HG03354 (cell line): ENCODE measurements around the gene NAT14.

Experiments
- ATAC-seq: cut with Tn5 transposase; IDR thresholded peaks from one replicate; pipeline ENCODE4 v1.9.1; 2021; ENCODE audit warnings: mild to moderate bottlenecking; ENCODE audit not compliant: unreplicated experiment, poor library complexity, severe bottlenecking

NAT14 gene

GRCh38 chr19:55467236-55468053 is 17.5 kb upstream of the NAT14 start:
- peak; percentile 63 for ATAC-seq

DNA sequence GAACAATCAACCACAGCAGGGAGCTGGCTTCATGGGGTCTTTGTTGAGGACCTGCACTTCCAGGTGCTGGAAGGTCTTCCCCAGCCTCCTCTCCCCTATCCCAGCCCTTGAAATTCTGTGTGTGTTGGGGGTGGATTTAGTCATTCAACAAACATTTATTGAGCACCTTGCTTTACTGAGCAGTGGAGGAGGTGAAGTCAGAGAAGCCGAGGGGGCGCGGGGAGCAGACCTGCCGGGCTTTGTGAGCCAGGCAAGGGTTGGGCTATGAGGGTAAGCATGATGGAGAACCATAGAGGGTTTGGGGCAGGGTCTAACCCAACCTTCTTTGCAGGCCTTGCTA is 17.0 kb upstream of the NAT14 start:
- no peak for ATAC-seq

- ATAC-seq: no peak
Observed at GRCh38 chr19:55471266-55471665, 13.7 kb upstream of the NAT14 start.

DNA sequence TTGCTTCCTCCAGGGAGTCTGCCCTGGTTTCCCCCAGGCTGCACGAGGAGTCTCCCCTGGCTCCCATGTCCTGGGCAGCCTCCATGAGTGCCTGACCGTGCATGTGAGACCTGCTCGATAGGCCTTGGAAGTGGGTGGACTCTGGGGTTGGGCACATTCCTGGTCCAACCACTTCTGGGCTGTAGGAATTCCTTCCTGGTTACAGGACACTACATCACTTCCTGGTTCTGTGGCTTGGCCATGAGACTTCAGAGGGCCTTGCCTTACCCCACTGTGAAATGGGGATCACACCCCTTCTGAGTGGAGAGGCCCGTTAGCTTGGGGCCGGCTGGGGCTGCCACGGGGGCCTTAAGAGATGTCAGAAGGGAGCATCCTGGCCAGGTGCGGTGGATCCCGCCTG is 12.5 kb upstream of the NAT14 start:
- ATAC-seq: no peak

GRCh38 chr19:55473225-55474012 is 11.6 kb upstream of the NAT14 start:
- ATAC-seq: no peak

- no peak for ATAC-seq
Observed at GRCh38 chr19:55474269-55475265, 10.4 kb upstream of the NAT14 start.

GRCh38 chr19:55476100-55476775 is 8.8 kb upstream of the NAT14 start, which contains the start of gene ZNF628:
TSS of gene ZNF628 (plus strand) at chr19:55476617. CDS start at chr19:55479911, 3,294 bp downstream.
- ATAC-seq: peak; percentile 92

- ATAC-seq: no peak
Observed at GRCh38 chr19:55477905-55478304, 7.1 kb upstream of the NAT14 start.

DNA sequence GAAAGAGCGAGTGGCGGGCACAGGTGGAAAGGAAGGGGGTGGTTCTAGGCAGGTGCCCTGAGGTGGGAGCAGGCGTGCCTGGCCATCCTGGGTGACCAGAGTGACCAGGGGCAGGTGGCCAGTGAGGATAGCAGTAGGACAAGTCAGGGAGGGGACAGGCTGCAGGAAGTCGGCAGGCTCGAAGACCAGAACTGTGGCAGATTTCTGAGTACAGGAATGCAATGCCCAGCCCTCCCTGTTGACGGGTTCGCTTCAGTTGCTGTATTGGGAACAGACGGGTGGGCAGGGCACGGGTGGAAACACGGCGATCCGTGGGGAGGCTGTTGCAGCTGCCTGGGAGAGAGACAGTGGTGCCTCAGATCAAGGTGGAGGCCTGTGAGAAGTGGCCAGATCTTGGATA is 6.6 kb upstream of the NAT14 start:
- ATAC-seq: no peak

GRCh38 chr19:55479045-55479444 is 5.9 kb upstream of the NAT14 start:
- ATAC-seq: no peak

DNA sequence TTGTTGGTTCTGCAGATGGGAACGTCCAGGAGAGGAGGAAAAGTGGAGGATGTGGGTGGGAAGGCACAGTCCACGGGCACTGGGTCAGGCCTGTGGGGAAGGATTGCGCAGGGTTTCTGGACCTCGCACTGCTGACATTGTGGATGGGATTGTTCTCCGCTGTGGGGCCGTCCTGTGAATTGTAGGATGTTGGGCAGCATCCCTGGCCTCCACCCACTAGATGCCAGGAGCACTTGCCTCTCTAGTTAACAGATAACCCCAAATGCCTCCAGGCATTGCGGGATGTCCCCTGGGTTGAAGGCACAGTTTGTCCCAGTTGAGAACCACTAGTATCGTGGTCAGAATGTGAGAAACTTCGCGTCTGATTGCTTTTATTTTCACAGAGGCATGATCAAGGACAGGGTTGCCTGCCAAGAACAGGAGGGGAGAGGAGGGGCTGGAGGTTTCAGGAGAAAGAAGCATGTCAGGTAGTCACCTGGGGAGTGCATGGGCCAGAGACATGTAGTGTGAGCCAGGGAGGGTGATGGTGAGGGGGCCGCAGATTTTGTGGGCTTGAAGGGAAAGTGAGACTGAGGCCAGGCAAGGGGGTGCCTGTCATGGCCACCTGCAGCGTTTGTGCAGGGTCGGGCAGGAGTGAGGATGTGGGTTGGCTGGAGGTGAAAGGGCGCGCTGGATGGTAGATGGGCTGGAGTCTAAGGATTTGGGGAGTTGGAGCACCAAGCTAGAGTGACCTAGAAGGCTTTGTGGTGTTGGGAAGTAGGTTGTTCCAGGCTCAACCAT is 5.3 kb upstream of the NAT14 start:
- ATAC-seq: no peak

DNA sequence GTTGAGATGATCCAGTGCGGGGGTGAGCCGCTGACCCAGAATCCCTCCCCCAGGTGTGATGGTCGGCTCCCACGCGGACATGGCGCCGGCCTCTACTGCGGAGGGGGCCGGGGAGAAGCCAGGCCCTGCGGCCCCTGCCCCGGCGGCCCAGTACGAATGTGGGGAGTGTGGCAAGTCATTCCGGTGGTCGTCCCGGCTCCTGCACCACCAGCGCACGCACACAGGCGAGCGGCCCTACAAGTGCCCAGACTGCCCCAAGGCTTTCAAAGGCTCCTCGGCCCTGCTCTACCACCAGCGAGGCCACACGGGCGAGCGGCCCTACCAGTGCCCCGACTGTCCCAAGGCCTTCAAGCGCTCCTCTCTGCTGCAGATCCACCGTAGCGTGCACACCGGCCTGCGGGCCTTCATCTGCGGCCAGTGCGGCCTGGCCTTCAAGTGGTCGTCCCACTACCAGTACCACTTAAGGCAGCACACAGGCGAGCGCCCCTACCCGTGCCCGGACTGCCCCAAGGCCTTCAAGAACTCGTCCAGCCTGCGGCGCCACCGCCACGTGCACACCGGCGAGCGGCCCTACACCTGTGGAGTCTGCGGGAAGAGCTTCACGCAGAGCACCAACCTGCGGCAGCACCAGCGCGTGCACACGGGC is 3.7 kb upstream of the NAT14 start:
- no peak for ATAC-seq

DNA sequence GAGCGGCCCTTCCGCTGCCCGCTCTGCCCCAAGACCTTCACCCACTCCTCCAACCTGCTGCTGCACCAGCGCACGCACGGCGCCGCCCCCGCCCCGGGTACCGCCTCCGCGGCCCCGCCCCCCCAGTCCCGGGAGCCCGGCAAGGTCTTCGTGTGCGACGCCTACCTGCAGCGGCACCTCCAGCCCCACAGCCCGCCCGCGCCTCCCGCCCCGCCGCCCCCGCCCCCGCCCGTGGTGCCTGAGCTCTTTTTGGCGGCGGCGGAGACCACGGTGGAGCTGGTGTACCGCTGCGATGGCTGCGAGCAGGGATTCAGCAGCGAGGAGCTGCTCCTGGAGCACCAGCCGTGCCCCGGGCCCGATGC is 3.2 kb upstream of the NAT14 start:
- ATAC-seq: no peak

DNA sequence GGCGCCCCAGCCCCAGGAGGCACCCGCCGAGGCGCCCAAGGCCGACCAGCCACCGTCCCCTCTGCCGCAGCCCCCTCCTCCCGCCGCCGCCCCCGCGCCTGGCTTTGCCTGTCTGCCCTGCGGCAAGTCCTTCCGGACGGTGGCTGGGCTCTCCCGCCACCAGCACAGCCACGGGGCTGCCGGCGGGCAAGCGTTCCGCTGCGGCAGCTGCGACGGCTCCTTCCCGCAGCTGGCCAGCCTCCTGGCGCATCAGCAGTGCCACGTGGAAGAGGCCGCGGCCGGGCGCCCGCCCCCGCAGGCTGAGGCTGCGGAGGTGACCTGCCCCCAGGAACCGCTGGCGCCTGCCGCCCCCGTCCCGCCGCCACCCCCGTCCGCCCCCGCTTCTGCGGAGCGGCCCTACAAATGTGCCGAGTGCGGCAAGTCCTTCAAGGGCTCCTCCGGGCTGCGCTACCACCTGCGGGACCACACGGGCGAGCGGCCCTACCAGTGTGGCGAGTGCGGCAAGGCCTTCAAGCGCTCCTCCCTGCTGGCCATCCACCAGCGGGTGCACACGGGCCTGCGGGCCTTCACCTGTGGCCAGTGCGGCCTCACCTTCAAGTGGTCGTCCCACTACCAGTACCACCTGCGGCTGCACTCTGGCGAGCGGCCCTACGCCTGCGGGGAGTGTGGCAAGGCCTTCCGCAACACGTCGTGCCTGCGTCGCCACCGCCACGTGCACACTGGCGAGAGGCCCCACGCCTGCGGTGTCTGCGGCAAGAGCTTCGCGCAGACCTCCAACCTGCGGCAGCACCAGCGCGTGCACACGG is 2.6 kb upstream of the NAT14 start:
- no peak for ATAC-seq

DNA sequence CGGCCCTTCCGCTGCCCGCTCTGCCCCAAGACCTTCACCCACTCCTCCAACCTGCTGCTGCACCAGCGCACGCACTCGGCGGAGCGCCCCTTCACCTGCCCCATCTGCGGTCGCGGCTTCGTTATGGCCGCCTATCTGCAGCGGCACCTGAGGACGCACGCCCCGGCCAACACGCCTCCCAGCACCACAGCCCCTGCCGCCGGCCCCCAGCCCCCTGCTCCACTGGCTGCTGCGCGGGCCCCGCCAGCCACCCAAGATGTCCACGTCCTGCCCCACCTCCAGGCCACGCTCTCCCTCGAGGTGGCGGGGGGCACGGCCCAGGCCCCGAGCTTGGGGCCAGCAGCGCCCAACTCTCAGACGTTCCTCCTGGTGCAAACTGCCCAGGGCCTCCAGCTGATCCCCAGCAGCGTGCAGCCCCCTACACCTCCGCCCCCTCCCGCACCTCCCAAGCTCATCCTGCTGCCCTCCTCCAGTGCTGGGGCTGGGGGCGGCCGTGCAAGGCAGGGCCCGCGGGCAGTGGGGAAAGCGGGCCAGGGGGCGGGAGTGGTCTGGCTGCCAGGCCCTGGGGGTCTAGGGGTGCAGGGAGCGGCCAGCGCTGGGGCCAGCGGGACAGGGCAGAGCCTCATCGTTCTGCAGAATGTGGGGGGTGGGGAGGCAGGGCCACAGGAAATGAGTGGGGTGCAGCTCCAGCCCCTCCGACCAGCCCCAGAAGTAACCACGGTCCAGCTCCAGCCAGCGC is 1.9 kb upstream of the NAT14 start:
- no peak for ATAC-seq

DNA sequence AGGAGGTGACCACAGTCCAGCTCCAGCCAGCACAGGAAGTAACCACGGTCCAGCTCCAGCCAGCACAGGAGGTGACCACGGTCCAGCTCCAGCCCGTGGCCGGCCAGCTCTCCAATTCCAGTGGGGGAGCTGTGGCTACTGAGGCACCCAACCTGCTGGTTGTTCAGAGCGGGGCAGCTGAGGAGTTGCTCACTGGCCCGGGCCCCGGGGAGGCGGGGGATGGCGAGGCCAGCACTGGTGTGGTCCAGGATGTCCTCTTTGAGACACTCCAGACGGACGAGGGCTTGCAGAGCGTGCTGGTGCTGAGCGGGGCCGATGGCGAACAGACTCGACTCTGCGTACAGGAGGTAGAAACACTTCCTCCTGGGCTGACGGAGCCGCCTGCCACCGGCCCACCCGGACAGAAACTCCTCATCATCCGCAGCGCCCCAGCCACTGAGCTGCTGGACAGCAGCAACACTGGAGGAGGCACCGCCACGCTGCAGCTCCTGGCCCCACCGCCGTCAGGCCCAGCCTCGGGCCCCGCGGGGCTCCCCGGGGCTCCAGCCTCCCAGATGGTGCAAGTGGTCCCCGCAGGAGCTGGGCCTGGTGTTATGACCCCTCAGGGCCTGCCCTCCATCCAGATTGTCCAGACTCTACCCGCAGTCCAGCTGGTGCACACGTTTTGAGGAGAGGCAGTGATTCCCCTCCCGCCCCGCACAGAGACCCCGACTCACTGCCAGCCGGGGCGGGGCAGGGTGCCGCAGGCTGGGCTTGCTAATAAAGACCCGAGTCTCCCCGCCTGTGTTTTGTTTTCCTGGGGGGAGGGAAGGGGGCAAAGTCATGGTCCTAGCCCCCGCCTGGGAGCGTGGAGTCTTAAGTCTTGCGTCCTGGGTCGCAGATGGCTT is 1.0 kb upstream of the NAT14 start:
- no peak for ATAC-seq
